GM12892 (cell line): ENCODE measurements around the gene DNAJB6.

Source experiments
- POLR2A ChIP-seq: IDR thresholded peaks from 2 replicates; pipeline ENCODE4 v1.6.1; 2011; ENCODE audit warnings: low read depth, low read length, control low read depth
- POLR2AphosphoS5 ChIP-seq: IDR thresholded peaks from 2 replicates; pipeline ENCODE4 v1.6.1; 2011; ENCODE audit warnings: low read depth, low read length, control low read depth

DNA sequence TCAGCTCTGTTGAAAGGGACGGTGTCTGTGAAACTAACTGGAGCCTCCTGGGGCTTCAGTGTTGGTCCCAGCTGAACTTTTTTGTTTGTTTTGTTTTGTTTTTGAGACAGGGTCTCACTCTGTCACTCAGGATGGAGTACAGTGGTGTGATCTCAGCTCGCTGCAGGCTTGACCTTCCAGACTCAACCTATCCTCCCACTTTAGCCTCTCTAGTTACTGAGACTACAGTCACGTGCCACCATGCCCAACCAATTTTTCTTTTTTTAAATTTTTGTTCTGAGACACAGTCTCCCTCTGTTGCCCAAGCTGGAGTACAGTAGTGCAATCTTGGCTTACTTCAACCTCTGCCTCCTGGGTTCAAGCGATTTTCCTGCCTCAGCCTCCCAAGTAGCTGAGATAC lies 13.4 kb upstream of the DNAJB6 start:
- TF ChIP-seq POLR2AphosphoS5 (no peak), POLR2A (no peak)
